ENCODE results near the gene ATXN7. TPM values are rescaled to one million over a fixed set of nuclear protein-coding genes. Genes with fewer than 3 reads are reported as not detected.

The ATXN7 gene
- total RNA-seq, 4 donors from 2014 or later, result 20.9 to 28.2 (median 22.6) TPM

- Histone ChIP-seq H3K36me3 (peaks cover 0 to 25% (median 13%) of the 10 kb centered on the region in 4 donors), H3K4me3 (no peak overlapping the region), H3K27me3 (no peaks in the 10 kb centered on the region), H3K27ac (replicated peaks in 1 of 4) (peak overlapping the region; percentile 18 to 54 (median 44)), H3K9me3 (no peaks in the 10 kb centered on the region), H3K4me1 (peaks cover 15 to 55% (median 32%) of the 10 kb centered on the region in 4 donors)
- 48% methylated on average over 10 of the region's 10 CpGs for WGBS
- no peak for DNase-seq (ENCODE audit: extremely low spot score)
- no peak for TF ChIP-seq POLR2AphosphoS5 (IDR thresholded peaks at IDR 0.05)
- no peak for TF ChIP-seq CTCF (IDR thresholded peaks at IDR 0.05)
- no peak for TF ChIP-seq POLR2A (IDR thresholded peaks at IDR 0.05; ENCODE audit: low read depth)
- no peak for TF ChIP-seq EP300 (IDR thresholded peaks at IDR 0.05)
- intact Hi-C loops (cut with DNase I), result no loop called here
Measured at GRCh38 chr3:63927422-63928280, 64.0 kb downstream of the ATXN7 start.

DNA sequence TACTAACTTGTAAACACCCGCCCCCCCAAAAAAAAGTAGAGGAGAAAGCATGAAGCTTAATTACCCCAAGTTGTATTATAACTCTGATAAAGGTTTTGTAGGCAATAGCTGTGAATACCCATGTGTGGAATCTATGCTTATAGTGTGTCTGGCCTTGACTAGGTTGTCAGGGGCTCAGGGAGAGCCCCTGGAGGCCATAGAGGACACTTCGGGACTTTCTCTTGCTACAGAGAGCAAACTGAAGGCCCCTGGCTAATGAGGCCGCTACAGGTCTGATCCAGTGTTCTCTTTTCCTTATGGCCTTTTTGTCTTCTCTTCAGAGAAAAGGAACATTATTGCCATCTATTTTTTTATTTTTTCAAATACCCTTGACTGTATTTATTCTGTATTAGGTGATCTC lies 67.6 kb downstream of the ATXN7 start:
- Histone ChIP-seq H3K4me3 (no peak overlapping the region), H3K27ac (replicated peaks in 1 of 4) (no peak overlapping the region)
- intact Hi-C loops (cut with DNase I), result no loop called here

DNA sequence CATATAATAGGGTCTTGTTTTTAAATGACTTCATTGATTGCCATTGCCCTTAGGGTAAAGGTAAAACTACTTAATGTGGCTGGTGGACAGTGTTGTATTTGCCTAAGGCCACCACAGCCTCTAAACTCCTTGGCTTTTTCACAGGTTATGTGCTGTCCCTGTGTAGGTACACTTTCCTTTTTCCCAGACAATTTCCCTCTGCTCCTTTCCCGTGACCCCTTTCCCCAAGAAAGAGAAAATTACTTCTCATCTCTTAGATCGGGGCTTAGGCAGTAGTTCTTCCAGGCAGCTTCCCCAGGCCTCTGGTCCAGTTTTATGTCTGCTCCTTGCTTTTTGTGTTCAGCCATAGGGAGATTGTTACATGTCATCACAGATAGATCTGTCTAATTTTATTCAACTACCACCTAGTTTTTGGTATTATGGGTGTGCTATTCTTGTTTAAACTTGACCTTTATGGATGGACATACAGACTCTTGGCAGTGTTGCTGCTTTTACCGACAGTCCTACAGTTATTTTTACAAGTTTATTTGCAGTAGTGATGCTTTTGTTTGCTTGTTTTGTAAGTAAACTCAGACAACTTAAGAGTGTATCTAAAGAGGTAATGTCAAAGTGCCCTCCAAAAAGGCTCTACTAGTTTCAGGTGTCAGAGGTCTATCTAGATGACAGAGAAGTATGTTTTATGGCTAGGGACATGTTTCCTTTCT lies 69.0 kb downstream of the ATXN7 start:
- intact Hi-C loops (cut with DNase I), result no loop called here
- H3K9me3 ChIP-seq, result no peaks in the 10 kb centered on the region
- peaks cover 31 to 72% (median 51%) of the 10 kb centered on the region in 4 donors for H3K4me1 ChIP-seq
- peak overlapping the region in 1 of 4 donors; percentile 2 for H3K27ac ChIP-seq (replicated peaks in 1 of 4)
- no peaks in the 10 kb centered on the region for H3K27me3 ChIP-seq
- H3K4me3 ChIP-seq, result no peak overlapping the region
- no peak for TF ChIP-seq EP300 (IDR thresholded peaks at IDR 0.05)
- no peak for TF ChIP-seq POLR2AphosphoS5 (IDR thresholded peaks at IDR 0.05)
- TF ChIP-seq CTCF (IDR thresholded peaks at IDR 0.05), result no peak
- no peak for TF ChIP-seq POLR2A (IDR thresholded peaks at IDR 0.05; ENCODE audit: low read depth)
- H3K36me3 ChIP-seq, result no peaks in the 10 kb centered on the region
- WGBS, result 68% methylated on average over 3 of the region's 3 CpGs
- no peak for DNase-seq (ENCODE audit: extremely low spot score)

More for the DNA sequence above, 67.6 kb downstream of the ATXN7 start:
- H3K27me3 ChIP-seq, result no peaks in the 10 kb centered on the region
- peaks cover 0 to 9% (median 4%) of the 10 kb centered on the region in 4 donors for H3K36me3 ChIP-seq
- peaks cover 31 to 73% (median 54%) of the 10 kb centered on the region in 4 donors for H3K4me1 ChIP-seq
- WGBS, result 96% methylated on average over 3 of the region's 3 CpGs
- no peak for DNase-seq (ENCODE audit: extremely low spot score)
- H3K9me3 ChIP-seq, result no peaks in the 10 kb centered on the region
- TF ChIP-seq POLR2AphosphoS5 (IDR thresholded peaks at IDR 0.05) (no peak), EP300 (IDR thresholded peaks at IDR 0.05) (no peak), POLR2A (IDR thresholded peaks at IDR 0.05; ENCODE audit: low read depth) (no peak), CTCF (IDR thresholded peaks at IDR 0.05) (no peak)

DNA sequence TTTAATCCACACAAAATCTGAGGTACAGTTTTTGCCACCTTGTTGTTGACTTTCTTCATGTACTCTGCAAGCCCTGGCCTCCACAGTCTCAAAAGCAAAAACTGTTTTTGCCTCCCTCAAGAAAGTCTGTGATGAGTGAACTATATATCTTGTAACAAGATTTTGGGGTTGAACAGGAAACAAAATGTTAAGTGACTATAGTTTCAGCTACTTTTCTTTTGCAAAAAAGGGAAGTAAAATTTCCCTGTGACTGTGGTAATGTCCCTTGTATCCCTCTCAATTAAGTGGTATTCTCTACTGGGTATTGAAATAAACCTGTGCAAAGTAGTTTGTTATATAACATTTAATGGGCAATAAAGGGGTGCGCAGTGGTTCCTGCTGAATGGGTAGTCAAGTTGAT lies 69.8 kb downstream of the ATXN7 start:
- WGBS, result 89% methylated on average over 1 of the region's 1 CpG
- no peaks in the 10 kb centered on the region for H3K36me3 ChIP-seq

More for the DNA sequence above, 69.8 kb downstream of the ATXN7 start:
- H3K4me1 ChIP-seq, result peaks cover 36 to 72% (median 52%) of the 10 kb centered on the region in 4 donors
- H3K4me3 ChIP-seq, result no peak overlapping the region
- DNase-seq (ENCODE audit: extremely low spot score), result no peak
- intact Hi-C loops (cut with DNase I), result no loop called here
- H3K27me3 ChIP-seq, result no peaks in the 10 kb centered on the region
- no peak overlapping the region for H3K27ac ChIP-seq (replicated peaks in 1 of 4)
- TF ChIP-seq POLR2AphosphoS5 (IDR thresholded peaks at IDR 0.05), result no peak
- no peak for TF ChIP-seq CTCF (IDR thresholded peaks at IDR 0.05)
- no peak for TF ChIP-seq POLR2A (IDR thresholded peaks at IDR 0.05; ENCODE audit: low read depth)
- no peak for TF ChIP-seq EP300 (IDR thresholded peaks at IDR 0.05)
- H3K9me3 ChIP-seq, result no peaks in the 10 kb centered on the region

All from esophagus muscularis mucosa (tissue), 4 donors.